ENCODE results near the gene FBLN7.

DNA sequence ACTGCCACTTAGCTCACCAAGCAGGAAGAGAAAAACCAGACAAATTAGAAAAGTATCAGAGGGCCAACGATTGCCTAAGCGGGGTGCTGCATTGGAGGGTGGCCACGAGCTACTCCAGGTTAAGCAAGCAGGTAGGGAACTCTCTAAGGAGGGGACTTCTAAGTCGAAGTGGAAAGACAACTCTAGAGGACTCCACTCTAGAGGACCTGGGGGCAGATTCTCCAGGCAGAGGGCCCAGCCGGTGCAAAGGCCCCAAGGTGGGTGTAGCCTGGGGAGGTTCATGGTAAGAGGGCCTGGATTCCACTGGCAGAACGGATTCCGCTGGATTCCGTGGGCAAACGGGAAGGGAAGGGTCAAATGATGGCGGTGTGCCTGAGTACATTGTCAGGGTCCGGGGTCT lies 12.7 kb downstream of the FBLN7 start:
- TF ChIP-seq POLR2A (IDR thresholded peaks at IDR 0.05) (no peak), EP300 (IDR thresholded peaks at IDR 0.05) (no peak), POLR2AphosphoS5 (IDR thresholded peaks at IDR 0.05) (no peak)
- TF ChIP-seq, protein P1, sequence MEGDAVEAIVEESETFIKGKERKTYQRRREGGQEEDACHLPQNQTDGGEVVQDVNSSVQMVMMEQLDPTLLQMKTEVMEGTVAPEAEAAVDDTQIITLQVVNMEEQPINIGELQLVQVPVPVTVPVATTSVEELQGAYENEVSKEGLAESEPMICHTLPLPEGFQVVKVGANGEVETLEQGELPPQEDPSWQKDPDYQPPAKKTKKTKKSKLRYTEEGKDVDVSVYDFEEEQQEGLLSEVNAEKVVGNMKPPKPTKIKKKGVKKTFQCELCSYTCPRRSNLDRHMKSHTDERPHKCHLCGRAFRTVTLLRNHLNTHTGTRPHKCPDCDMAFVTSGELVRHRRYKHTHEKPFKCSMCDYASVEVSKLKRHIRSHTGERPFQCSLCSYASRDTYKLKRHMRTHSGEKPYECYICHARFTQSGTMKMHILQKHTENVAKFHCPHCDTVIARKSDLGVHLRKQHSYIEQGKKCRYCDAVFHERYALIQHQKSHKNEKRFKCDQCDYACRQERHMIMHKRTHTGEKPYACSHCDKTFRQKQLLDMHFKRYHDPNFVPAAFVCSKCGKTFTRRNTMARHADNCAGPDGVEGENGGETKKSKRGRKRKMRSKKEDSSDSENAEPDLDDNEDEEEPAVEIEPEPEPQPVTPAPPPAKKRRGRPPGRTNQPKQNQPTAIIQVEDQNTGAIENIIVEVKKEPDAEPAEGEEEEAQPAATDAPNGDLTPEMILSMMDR (IDR thresholded peaks at IDR 0.05) = no peak

All from suprapubic skin (tissue), 4 donors.